ENCODE results near the gene TMEM63B. TPM values are rescaled to one million over a fixed set of nuclear protein-coding genes. Genes with fewer than 3 reads are reported as not detected.

The TMEM63B gene
- total and polyA plus RNA-seq, 2 donors (not counting 1 experiment from before 2014, with no cell fraction given) = 15.4 to 19.1 TPM

DNA sequence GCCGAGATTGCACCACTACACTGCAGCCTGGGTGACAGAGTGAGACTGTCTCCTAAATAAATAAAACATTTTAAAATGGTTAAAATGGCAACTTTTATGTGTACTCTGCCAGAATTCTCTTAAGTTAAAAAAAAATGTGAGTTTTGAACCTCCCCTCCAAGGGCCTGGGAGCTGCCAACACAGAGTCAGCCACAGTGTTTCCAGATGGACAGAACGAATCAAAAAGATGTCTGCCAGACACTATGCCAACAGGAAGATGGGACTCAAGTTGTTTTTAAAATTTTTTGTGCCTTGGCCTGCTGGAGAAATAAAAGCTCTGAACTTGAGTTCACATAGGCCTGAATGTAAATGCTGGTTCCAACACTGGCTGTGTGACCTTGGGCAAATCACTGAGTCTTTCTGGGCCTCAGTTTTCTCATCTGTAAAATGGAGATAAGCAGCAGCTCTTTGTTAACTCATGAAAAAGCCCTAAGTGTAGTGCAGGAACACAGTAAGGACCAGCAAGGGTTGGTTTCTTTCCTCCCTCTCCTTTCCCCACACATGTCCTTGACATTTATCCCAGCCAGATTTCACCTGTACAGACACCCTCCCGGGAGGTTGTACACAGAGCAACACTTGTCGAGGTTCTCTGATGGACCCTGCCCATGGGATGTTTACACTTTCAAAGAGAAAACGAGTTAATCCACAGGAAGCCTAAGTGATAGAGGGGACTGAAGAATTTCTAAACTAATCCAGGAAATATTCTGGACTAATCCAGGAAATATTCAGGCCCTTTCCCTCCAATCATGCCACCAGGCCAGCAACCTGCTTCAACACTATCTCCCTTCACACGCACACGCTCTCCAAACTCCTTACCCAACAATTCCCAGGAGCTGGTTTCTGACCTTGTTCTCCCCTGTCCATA is 35.1 kb upstream of the TMEM63B start:
- Mint-ChIP-seq H3K4me1 (no peaks in the 10 kb centered on the region), H3K4me3 (no peak overlapping the region), H3K9me3 (ENCODE audit: insufficient read depth) (no peaks in the 10 kb centered on the region), H3K27ac (no peak overlapping the region), H3K27me3 (no peaks in the 10 kb centered on the region)
- intact Hi-C loops (cut with micrococcal nuclease) = no loop called here
- no peak overlapping the region for H3K4me3 ChIP-seq (ENCODE audit: control extremely low read depth in 1 of 5, extremely low read depth in 1 of 5, insufficient read depth in 1 of 5, low read depth in 2 of 5, low read length in 4 of 5)
- TF ChIP-seq, protein P1, sequence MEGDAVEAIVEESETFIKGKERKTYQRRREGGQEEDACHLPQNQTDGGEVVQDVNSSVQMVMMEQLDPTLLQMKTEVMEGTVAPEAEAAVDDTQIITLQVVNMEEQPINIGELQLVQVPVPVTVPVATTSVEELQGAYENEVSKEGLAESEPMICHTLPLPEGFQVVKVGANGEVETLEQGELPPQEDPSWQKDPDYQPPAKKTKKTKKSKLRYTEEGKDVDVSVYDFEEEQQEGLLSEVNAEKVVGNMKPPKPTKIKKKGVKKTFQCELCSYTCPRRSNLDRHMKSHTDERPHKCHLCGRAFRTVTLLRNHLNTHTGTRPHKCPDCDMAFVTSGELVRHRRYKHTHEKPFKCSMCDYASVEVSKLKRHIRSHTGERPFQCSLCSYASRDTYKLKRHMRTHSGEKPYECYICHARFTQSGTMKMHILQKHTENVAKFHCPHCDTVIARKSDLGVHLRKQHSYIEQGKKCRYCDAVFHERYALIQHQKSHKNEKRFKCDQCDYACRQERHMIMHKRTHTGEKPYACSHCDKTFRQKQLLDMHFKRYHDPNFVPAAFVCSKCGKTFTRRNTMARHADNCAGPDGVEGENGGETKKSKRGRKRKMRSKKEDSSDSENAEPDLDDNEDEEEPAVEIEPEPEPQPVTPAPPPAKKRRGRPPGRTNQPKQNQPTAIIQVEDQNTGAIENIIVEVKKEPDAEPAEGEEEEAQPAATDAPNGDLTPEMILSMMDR (IDR thresholded peaks at IDR 0.05) = no peak
- no peak for TF ChIP-seq EZH2 (IDR thresholded peaks at IDR 0.05; ENCODE audit: borderline replicate concordance, insufficient read depth, low read depth, low read length, poor library complexity, severe bottlenecking)
- no peak overlapping the region for H3K27ac ChIP-seq (ENCODE audit: low read length in 2 of 2)
- H3K9me3 ChIP-seq (ENCODE audit: control extremely low read depth in 1 of 3, control insufficient read depth in 2 of 3, insufficient read depth in 1 of 3, low read length in 2 of 3) = no peaks in the 10 kb centered on the region
- no peak for DNase-seq
- POLR2A ChIA-PET = interaction anchor here (0.7 kb wide), 1 partner anchor 215 kb away, joined by 4 read pairs; no protein-coding TSS in a partner anchor
- H4K20me1 ChIP-seq (ENCODE audit: control insufficient read depth, insufficient read depth, low read length, poor library complexity, severe bottlenecking) = peaks cover 6% of the 10 kb centered on the region
- 100% methylated on average over 3 of the region's 7 CpGs for WGBS (ENCODE audit: insufficient coverage)
- H3K79me2 ChIP-seq (ENCODE audit: control insufficient read depth, insufficient read depth, low read length) = no peaks in the 10 kb centered on the region
- no peak overlapping the region for H2AFZ ChIP-seq (ENCODE audit: insufficient read depth, low read depth, low read length, poor library complexity, severe bottlenecking)
- H3K4me1 ChIP-seq (ENCODE audit: control insufficient read depth in 2 of 2, insufficient read depth in 2 of 2, low read length in 2 of 2) = no peaks in the 10 kb centered on the region
- H3K4me2 ChIP-seq (replicated peaks; ENCODE audit: low read depth, low read length, poor library complexity, severe bottlenecking) = no peak overlapping the region
- no peak overlapping the region for H3K9ac ChIP-seq (ENCODE audit: low read length)
- no peaks in the 10 kb centered on the region for H3K36me3 ChIP-seq (replicated peaks in 1 of 2; ENCODE audit: control extremely low read depth in 1 of 2, control insufficient read depth in 1 of 2, extremely low read depth in 1 of 2, insufficient read depth in 2 of 2, low read length in 1 of 2)
- CTCF ChIA-PET = interaction anchor here (1.0 to 3.5 kb wide), 3 partner anchors 13 to 246 kb away, joined by 3 to 13 read pairs (median 4); no protein-coding TSS in a partner anchor
- no peak for ATAC-seq (ENCODE audit: low read depth)
- H3K27me3 ChIP-seq (replicated peaks in 1 of 4; ENCODE audit: control extremely low read depth in 1 of 4, control insufficient read depth in 3 of 4, insufficient read depth in 4 of 4, low read length in 3 of 4) = no peaks in the 10 kb centered on the region

DNA sequence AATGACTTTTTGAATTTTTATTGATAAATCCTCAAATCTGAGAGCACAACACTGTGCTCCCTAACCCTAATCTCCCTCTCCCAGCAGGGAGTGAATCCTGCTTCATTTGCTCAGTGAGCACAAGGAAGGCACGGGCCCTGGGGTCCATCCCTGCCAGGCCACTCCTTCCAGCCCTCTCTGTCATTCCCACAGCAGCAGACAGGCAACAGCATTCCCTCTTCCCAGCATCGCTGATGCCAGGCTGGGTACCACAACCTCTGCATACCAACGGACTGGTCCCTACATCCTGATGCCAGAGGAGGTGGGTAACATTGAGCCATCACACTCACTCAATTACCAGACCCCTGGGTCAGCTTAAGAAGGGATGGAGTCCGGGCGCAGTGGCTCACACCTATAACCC is 34.3 kb upstream of the TMEM63B start:
- ChIA-PET CTCF (no interaction called here), POLR2A (no interaction called here)
- no peak overlapping the region for H3K4me3 Mint-ChIP-seq
- no peak overlapping the region for H3K4me2 ChIP-seq (replicated peaks; ENCODE audit: low read depth, low read length, poor library complexity, severe bottlenecking)
- no peaks in the 10 kb centered on the region for H3K4me1 ChIP-seq (ENCODE audit: control insufficient read depth in 2 of 2, insufficient read depth in 2 of 2, low read length in 2 of 2)
- no peak for TF ChIP-seq EZH2 (IDR thresholded peaks at IDR 0.05; ENCODE audit: borderline replicate concordance, insufficient read depth, low read depth, low read length, poor library complexity, severe bottlenecking)
- TF ChIP-seq, protein P1 (IDR thresholded peaks at IDR 0.05) = no peak
- 100% methylated on average over 3 of the region's 5 CpGs for WGBS (ENCODE audit: insufficient coverage)
- ATAC-seq (ENCODE audit: low read depth) (no peak), DNase-seq (no peak)
- H3K79me2 ChIP-seq (ENCODE audit: control insufficient read depth, insufficient read depth, low read length) = no peaks in the 10 kb centered on the region
- H3K27ac ChIP-seq (ENCODE audit: low read length in 2 of 2) = no peak overlapping the region
- H3K27me3 ChIP-seq (replicated peaks in 1 of 4; ENCODE audit: control extremely low read depth in 1 of 4, control insufficient read depth in 3 of 4, insufficient read depth in 4 of 4, low read length in 3 of 4) = no peaks in the 10 kb centered on the region
- H3K4me3 ChIP-seq (ENCODE audit: control extremely low read depth in 1 of 5, extremely low read depth in 1 of 5, insufficient read depth in 1 of 5, low read depth in 2 of 5, low read length in 4 of 5) = no peak overlapping the region
- H3K9me3 Mint-ChIP-seq (ENCODE audit: insufficient read depth) = no peaks in the 10 kb centered on the region
- H3K9ac ChIP-seq (ENCODE audit: low read length) = no peak overlapping the region
- intact Hi-C loops (cut with micrococcal nuclease) = no loop called here
- H4K20me1 ChIP-seq (ENCODE audit: control insufficient read depth, insufficient read depth, low read length, poor library complexity, severe bottlenecking) = peaks cover 6% of the 10 kb centered on the region
- no peaks in the 10 kb centered on the region for H3K9me3 ChIP-seq (ENCODE audit: control extremely low read depth in 1 of 3, control insufficient read depth in 2 of 3, insufficient read depth in 1 of 3, low read length in 2 of 3)
- H2AFZ ChIP-seq (ENCODE audit: insufficient read depth, low read depth, low read length, poor library complexity, severe bottlenecking) = no peak overlapping the region
- no peaks in the 10 kb centered on the region for H3K4me1 Mint-ChIP-seq
- no peaks in the 10 kb centered on the region for H3K36me3 ChIP-seq (replicated peaks in 1 of 2; ENCODE audit: control extremely low read depth in 1 of 2, control insufficient read depth in 1 of 2, extremely low read depth in 1 of 2, insufficient read depth in 2 of 2, low read length in 1 of 2)
- H3K27ac Mint-ChIP-seq = no peak overlapping the region
- no peaks in the 10 kb centered on the region for H3K27me3 Mint-ChIP-seq
